ENCODE results near the gene NXNL1. TPM values are rescaled to one million over a fixed set of nuclear protein-coding genes. Genes with fewer than 3 reads are reported as not detected.
A peak's percentile ranks its signal among the peaks of the same experiment; 100 is the strongest.

NXNL1 gene
- total and polyA plus RNA-seq, 2 of the 13 experiments (the other 11 are each of a cell fraction or from before 2014, with no cell fraction given): not detected

DNA sequence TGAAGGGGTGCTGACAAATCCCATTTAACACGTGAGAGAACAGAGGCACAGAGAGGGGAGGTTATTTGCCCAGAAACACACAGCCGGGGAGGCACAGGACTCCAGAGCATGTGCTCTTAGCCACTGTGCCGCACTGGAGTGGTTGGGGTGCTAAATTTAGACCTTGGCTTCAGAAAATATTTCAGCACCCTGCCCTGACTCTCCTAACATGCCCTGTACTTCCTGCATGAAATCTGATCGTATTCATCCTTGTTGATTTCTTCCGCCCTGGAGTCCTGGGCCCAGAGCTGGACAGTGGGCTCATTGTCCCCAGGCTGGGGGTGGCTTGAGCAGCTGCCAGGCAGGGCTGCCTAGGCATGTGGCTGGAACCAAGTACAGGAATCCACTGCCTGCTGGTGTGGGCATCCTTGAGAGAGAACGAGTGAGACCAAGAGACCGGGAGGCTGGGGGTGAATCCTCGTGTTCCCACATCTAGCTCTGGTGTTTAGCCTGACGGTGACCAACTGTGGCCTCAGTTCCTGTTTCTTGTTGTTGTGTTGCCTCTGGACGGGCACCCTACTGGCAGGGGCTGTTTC lies 14.9 kb upstream of the NXNL1 start (continued):
- TF ChIP-seq TBL1XR1 (IDR thresholded peaks at IDR 0.05; ENCODE audit: borderline replicate concordance, low read length, partially characterized antibody) (no peak), SOX5 (CRISPR knock-in tag; IDR thresholded peaks at IDR 0.05; ENCODE audit: borderline replicate concordance) (peak; percentile 44; the same call in 1 of the 2 replicates), ZNF180 (CRISPR knock-in tag; IDR thresholded peaks at IDR 0.05; ENCODE audit: borderline replicate concordance, low read depth) (no peak), JARID2 (CRISPR knock-in tag; IDR thresholded peaks at IDR 0.05; ENCODE audit: insufficient replicate concordance) (no peak), TGIF2 (CRISPR knock-in tag; IDR thresholded peaks at IDR 0.05) (no peak), SRSF9 (IDR thresholded peaks at IDR 0.05; ENCODE audit: borderline replicate concordance, insufficient read depth, low read depth, low read length, poor library complexity, severe bottlenecking) (no peak), LBX2 (CRISPR knock-in tag; IDR thresholded peaks at IDR 0.05; ENCODE audit: borderline replicate concordance) (no peak), HDAC6 (IDR thresholded peaks at IDR 0.05; ENCODE audit: low read depth, low read length) (no peak), ZNF441 (CRISPR knock-in tag; IDR thresholded peaks at IDR 0.05; ENCODE audit: borderline replicate concordance) (no peak), HMGXB4 (CRISPR knock-in tag; IDR thresholded peaks at IDR 0.05; ENCODE audit: borderline replicate concordance in 1 of 2, low read depth in 1 of 2) (no peak; a peak in 1 of 4 replicates), SPEN (CRISPR knock-in tag; IDR thresholded peaks at IDR 0.05; ENCODE audit: low read depth) (peak; percentile 54; the same call in 1 of the 2 replicates), PITX1 (CRISPR knock-in tag; IDR thresholded peaks at IDR 0.05) (no peak), NCOA5 (CRISPR knock-in tag; IDR thresholded peaks at IDR 0.05) (no peak), DPF2 (CRISPR knock-in tag; IDR thresholded peaks at IDR 0.05; ENCODE audit: borderline replicate concordance, low read depth) (0 out of 2 replicates have a peak, but pooled peaks have one; percentile 30), ZNF383 (CRISPR knock-in tag; IDR thresholded peaks at IDR 0.05; ENCODE audit: borderline replicate concordance) (no peak), ZBTB7B (CRISPR knock-in tag; IDR thresholded peaks at IDR 0.05) (no peak), NRL (CRISPR knock-in tag; IDR thresholded peaks at IDR 0.05; ENCODE audit: borderline replicate concordance) (no peak), HINFP (CRISPR knock-in tag; IDR thresholded peaks at IDR 0.05; ENCODE audit: low read depth) (no peak), KLF15 (CRISPR knock-in tag; IDR thresholded peaks at IDR 0.05; ENCODE audit: borderline replicate concordance) (no peak)
- TF ChIP-seq, protein P1, sequence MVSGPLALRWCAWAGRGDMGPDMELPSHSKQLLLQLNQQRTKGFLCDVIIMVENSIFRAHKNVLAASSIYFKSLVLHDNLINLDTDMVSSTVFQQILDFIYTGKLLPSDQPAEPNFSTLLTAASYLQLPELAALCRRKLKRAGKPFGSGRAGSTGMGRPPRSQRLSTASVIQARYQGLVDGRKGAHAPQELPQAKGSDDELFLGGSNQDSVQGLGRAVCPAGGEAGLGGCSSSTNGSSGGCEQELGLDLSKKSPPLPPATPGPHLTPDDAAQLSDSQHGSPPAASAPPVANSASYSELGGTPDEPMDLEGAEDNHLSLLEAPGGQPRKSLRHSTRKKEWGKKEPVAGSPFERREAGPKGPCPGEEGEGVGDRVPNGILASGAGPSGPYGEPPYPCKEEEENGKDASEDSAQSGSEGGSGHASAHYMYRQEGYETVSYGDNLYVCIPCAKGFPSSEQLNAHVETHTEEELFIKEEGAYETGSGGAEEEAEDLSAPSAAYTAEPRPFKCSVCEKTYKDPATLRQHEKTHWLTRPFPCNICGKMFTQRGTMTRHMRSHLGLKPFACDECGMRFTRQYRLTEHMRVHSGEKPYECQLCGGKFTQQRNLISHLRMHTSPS (CRISPR knock-in tag; IDR thresholded peaks at IDR 0.05; ENCODE audit: low read depth): peak; percentile 98

Measured in HepG2 (cell line).